ENCODE data around the gene PARVB.

Gene PARVB

GRCh38 chr22:44207173-44207980 lies 183.3 kb downstream of the PARVB start:
- no peak for DNase-seq (ENCODE audit: low read depth)
- TF ChIP-seq POLR2A (IDR thresholded peaks at IDR 0.05; ENCODE audit: extremely low read depth, insufficient read length) (no peak), MAX (IDR thresholded peaks at IDR 0.05; ENCODE audit: low read depth, low read length) (no peak), MYC (IDR thresholded peaks at IDR 0.05; ENCODE audit: low read depth, low read length) (no peak)
- TF ChIP-seq, protein P1, sequence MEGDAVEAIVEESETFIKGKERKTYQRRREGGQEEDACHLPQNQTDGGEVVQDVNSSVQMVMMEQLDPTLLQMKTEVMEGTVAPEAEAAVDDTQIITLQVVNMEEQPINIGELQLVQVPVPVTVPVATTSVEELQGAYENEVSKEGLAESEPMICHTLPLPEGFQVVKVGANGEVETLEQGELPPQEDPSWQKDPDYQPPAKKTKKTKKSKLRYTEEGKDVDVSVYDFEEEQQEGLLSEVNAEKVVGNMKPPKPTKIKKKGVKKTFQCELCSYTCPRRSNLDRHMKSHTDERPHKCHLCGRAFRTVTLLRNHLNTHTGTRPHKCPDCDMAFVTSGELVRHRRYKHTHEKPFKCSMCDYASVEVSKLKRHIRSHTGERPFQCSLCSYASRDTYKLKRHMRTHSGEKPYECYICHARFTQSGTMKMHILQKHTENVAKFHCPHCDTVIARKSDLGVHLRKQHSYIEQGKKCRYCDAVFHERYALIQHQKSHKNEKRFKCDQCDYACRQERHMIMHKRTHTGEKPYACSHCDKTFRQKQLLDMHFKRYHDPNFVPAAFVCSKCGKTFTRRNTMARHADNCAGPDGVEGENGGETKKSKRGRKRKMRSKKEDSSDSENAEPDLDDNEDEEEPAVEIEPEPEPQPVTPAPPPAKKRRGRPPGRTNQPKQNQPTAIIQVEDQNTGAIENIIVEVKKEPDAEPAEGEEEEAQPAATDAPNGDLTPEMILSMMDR (IDR thresholded peaks at IDR 0.05; ENCODE audit: low read depth, low read length) = no peak
- no peak overlapping the region for H3K4me3 ChIP-seq (ENCODE audit: low read depth, low read length)

GRCh38 chr22:44207981-44208317 lies 183.8 kb downstream of the PARVB start:
- DNase-seq (ENCODE audit: low read depth) = no peak
- H3K4me3 ChIP-seq (ENCODE audit: low read depth, low read length) = no peak overlapping the region
- TF ChIP-seq POLR2A (IDR thresholded peaks at IDR 0.05; ENCODE audit: extremely low read depth, insufficient read length) (no peak), MYC (IDR thresholded peaks at IDR 0.05; ENCODE audit: low read depth, low read length) (no peak), MAX (IDR thresholded peaks at IDR 0.05; ENCODE audit: low read depth, low read length) (no peak)
- TF ChIP-seq, protein P1 (IDR thresholded peaks at IDR 0.05; ENCODE audit: low read depth, low read length) = no peak

DNA sequence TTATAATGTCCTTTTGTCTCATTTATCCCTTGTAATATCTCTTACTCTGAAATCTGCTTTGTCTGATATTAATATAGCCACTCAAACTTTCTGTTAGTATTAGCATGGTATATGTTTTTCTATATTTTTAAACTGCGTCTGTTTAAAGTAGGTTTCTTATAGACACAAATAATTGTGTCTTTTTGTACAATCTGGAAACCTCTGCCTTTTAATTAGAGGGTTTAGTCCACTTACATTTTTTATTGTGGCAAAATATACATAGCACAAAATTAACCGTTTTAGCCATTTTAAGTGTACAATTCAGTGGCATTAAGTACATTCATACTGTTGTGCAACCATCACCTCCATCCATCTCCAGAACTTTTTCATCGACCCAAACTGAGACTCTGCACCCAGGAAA lies 185.2 kb downstream of the PARVB start:
- H3K4me3 ChIP-seq (ENCODE audit: low read depth, low read length) = no peak overlapping the region
- TF ChIP-seq MAX (IDR thresholded peaks at IDR 0.05; ENCODE audit: low read depth, low read length) = no peak
- TF ChIP-seq MYC (IDR thresholded peaks at IDR 0.05; ENCODE audit: low read depth, low read length) = no peak
- TF ChIP-seq, protein P1 (IDR thresholded peaks at IDR 0.05; ENCODE audit: low read depth, low read length) = no peak

DNA sequence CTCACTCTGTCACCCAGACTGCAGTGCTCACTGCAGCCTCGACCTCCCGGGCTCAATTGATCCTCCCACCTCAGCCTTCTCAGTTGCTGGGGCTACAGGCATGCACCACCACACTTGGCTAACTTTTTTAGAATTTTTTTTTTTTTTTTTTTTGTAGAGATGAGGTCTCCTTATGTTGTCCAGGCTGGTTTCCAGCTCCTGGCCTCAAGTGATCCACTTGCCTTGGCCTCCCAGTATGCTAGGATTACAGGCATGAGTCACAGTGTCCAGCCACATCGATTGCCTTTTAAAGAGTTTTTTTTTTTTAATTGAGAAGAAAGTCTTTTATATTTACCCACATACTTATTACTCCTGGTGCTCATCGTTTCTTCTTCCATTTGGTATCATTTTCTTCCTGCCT lies 186.6 kb downstream of the PARVB start:
- DNase-seq (ENCODE audit: low read depth) = no peak
- TF ChIP-seq MAX (IDR thresholded peaks at IDR 0.05; ENCODE audit: low read depth, low read length) (no peak), MYC (IDR thresholded peaks at IDR 0.05; ENCODE audit: low read depth, low read length) (no peak), POLR2A (IDR thresholded peaks at IDR 0.05; ENCODE audit: extremely low read depth, insufficient read length) (no peak)
- TF ChIP-seq, protein P1 (IDR thresholded peaks at IDR 0.05; ENCODE audit: low read depth, low read length) = no peak
- no peak overlapping the region for H3K4me3 ChIP-seq (ENCODE audit: low read depth, low read length)

More for the DNA sequence above, 185.2 kb downstream of the PARVB start:
- DNase-seq (ENCODE audit: low read depth) = no peak

DNA sequence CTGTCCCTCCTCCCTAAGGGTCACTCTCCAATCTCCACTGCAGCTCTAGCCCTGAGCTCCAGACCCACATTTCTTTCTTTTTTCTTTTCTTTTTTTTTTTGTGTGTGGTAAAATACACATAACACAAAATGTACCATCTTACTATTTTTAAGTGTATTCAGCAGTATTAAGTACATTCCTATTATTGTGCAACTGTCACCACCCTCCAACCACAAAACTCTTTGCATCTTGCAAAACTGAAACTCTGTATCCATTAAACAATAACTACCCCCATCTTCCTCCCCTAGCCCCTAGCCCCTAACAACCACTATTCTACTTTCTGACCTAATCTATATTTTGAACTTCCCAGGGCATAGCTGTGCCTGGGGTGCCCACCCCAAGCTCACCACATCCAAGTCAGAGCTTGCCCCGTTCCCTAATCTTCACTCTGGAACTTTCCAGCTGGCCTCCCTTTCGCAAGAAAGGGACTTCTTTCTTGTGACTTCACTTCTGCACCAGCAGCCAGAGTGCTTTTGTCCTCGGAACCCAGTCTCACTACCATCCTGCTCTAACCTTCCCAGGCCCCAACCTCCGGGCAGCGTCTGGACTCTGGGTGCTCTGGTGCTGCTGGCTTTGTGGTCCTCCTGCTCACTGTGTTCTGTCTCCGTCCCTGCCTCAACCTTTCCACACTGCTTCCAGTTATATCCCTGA lies 187.3 kb downstream of the PARVB start:
- TF ChIP-seq MAX (IDR thresholded peaks at IDR 0.05; ENCODE audit: low read depth, low read length) = no peak
- TF ChIP-seq MYC (IDR thresholded peaks at IDR 0.05; ENCODE audit: low read depth, low read length) = no peak
- TF ChIP-seq POLR2A (IDR thresholded peaks at IDR 0.05; ENCODE audit: extremely low read depth, insufficient read length) = no peak
- TF ChIP-seq, protein P1 (IDR thresholded peaks at IDR 0.05; ENCODE audit: low read depth, low read length) = no peak
- DNase-seq (ENCODE audit: low read depth) = no peak
- no peak overlapping the region for H3K4me3 ChIP-seq (ENCODE audit: low read depth, low read length)
